ACHN (cell line): ENCODE results near the gene PPM1F.

Source experiments
- DNase-seq: peaks from one replicate; pipeline ENCODE4 v3.0.0-alpha.2; 2015
- in situ Hi-C: cut with HindIII; loops from 2 replicates; pipeline ENCODE4 v1.10.0; 2017; ENCODE audit warnings: low sequenced_read_pairs, low pct_ligation_motif_present, low pct_unique_long_range_greater_than_20kb

The PPM1F gene

DNA sequence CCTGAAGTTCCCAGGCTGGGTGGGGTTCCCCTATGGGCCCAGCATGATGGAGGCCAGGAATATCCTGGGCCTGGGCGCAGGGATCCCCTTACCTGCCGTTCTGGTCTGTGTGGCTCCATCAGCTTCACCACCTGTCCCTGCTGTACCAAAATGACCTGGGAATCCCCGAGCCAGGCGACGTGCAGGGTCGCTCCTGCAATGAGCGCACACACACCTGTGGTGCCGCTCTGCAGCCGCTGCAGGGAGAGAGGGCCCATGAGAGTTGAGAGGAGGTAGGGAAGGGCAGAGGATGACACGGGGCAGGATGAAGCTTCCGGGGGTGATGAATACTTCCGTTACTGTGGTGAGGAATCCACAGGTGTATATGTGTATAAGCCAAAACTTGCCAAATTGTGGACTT is 21.6 kb downstream of the PPM1F start:
- no peak for DNase-seq
- in situ Hi-C loops, result no loop called here

DNA sequence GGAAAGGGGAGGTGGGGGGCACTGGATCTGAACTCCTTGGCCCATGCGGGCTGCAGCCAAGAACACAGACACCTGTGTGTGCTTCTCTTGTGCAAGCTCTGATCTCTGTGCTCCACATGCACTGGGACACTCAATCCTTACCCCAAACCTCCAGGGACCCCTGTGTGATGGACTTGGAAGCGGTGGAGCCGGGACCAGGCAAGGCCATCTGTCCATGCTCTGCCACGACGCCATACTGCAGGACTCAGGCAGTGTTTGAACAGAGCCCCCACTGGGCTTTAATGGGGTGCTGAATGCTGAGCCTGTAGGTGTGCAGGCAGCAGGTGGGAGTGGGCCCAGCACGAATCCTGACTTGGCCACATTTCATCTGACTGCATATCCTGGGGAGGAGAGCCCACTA is 23.4 kb downstream of the PPM1F start:
- no peak for DNase-seq
- in situ Hi-C loops, result no loop called here

DNA sequence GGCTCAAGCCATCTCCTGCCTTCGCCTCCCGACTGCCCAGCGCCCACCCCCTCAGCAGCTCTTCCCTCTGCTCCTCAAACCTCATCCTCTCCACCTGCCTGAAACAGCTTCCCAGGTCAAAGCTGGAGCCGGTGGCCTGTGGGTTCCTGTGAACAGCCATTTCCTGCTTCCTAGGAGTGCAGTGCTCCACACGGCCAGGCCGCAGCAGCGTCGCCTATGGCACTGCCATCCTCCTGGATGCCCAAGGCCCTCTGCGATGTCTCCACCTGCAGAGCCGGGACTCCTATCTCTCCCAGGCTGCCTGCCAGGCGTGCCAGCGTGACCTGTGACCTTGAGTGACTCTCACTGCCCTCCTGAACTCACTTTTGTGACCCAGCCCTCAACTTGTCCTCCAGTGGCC is 24.6 kb downstream of the PPM1F start:
- no peak for DNase-seq
- in situ Hi-C loops, result no loop called here

DNA sequence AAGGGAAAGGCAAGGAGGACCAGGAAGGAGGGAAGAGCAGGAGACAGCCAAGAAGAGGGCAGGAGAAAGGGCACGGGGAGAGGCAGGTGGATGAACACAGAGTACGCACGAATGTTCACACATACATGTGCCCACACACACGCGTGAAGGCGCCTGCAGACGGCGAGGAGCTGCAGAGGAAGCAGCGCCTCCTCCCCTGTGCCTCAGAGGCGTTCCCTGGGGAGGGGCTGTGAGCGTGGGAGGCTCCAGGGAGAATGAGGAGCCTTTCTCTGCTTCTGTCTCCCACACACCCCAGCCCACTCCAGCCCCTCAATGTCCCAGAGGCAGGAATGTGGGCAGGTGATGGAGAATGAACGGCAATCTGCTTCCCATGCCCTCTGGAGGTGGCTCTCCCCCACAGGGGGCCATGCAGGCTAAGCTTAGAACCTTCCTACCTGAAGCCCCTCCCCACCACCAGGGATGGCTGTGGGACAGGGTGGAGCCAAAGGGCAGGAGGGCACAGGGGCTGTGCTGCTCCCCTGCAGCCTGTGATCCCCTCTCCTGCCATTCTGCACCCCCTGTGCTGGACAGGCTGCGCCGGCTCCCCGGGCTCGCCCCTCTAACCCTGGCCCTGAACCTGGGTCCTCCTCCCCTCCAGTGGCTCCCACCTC is 25.3 kb downstream of the PPM1F start:
- DNase-seq, result no peak
- in situ Hi-C loops, result no loop called here

DNA sequence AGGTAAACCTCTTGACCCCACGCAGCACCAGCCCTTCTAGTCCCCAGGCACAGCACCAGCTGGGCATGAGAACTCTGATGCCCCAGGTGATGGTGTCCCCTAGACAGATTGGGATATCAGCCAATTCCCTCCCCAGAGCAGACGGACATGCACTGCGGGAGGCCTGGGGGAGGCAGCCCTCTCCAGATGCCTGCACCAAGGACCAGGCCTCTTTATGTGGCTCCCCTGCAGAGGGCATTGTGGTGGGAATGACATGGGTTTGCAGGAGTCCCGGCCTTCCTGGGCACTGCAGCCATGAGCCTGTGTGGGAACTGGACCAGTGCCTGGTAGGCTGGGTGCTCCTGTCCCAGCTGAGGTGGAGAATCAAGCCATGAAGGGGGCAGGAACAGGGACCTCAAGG is 25.9 kb downstream of the PPM1F start:
- DNase-seq, result no peak
- in situ Hi-C loops, result no loop called here

DNA sequence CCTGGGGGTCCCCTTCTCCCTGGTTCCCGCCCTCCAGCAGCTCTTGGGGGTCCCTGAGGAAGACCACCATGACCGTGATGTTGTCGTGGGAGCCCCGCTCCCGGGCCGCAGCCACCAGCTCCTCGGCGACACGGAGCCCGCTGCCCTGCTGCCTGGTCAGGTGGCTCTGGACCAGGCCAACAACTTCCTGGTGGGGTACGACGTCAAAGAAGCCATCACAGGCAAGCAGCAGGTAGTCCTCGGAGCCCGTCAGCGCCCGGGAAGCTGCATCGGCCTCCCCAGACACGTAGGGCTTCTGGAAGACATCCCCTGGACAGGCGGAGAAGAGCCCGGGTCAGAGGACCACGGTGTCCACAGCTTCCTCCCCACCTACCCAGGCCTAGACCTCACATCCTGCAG is 29.5 kb downstream of the PPM1F start:
- in situ Hi-C loops, result no loop called here
- no peak for DNase-seq

DNA sequence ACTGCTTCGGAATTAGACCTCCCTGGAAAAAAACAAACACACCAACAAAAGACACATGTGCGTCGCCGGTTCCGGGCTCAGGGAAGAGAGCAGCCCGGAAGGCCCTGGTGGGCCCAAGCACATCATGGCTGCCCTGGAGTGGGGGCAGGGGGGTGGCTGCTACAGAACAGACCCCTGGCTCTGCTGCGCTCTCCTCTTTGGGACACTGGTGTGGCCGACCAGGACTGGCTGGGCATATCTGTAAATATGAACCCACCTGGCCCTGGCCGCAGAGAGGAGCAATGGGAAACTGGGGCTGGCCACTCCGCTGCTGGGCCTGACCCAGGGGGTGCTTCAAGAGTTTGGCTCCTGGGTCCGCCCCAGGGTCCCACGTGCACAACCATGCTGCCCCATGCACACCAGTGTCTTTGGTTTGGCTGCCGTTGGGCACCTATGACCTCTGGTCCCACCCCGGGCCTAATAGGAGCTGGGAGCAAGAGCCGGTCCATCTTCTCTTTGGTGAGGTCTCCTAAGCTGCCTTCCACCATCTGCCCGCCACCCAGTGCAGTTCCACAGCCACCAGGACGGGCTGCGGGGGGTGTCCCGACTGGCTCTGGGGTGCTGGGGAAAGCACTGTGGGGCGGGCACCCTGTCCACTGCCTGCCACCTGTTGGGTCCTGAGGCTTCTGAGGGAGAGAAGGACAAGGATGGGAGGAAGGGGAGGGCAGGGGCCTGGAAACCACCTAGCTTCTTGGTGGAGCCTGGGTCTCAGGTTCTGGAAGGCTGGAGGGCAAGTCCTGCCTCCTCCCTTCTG is 30.1 kb downstream of the PPM1F start:
- in situ Hi-C loops, result no loop called here
- no peak for DNase-seq

DNA sequence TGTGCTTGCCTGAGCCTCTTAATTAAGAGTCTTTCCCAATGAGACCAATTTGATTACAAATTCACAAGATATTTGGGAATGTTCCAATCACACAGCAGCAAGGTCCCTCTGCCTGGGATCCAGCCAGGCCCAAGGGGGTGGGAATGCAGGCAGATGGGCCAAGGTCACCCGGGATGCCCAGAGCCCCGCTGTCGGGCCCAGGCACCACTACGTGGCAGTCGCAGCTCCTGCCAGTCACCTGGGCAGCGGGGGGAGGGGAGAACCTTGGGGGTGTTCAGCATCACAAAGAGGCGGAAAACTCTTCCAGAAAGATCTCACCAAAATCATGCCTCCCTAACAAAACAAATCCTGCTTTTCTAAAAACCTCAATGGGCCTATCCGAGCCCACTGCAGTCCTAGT is 30.9 kb downstream of the PPM1F start:
- in situ Hi-C loops, result no loop called here
- DNase-seq, result no peak

DNA sequence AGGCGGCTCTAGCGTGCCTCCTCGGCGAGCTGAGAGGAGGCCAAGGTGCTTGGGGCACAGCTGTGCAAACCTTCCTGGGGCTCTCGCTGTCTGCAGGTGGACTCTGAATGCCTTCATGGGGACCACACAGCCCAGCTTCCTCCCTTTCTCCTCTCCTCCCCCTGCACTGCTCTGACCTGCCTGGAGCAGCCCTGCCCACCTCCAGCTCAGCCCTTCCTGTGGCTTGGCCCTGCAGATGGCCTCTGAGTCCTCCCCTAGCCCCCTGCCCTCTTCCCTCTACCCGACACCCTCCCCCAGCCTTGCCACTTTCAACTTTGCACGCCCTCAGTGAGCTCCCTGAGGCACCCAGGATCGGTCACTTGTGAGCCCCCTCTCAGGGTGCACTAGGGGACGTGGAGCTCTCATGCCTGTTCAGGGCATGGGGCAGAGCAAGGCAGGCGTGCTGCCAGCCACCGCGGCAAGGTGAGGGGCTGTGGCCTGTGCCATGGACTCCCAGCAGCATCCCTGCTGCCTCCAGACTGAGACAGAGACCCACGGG is 31.4 kb downstream of the PPM1F start:
- in situ Hi-C loops, result no loop called here
- no peak for DNase-seq

DNA sequence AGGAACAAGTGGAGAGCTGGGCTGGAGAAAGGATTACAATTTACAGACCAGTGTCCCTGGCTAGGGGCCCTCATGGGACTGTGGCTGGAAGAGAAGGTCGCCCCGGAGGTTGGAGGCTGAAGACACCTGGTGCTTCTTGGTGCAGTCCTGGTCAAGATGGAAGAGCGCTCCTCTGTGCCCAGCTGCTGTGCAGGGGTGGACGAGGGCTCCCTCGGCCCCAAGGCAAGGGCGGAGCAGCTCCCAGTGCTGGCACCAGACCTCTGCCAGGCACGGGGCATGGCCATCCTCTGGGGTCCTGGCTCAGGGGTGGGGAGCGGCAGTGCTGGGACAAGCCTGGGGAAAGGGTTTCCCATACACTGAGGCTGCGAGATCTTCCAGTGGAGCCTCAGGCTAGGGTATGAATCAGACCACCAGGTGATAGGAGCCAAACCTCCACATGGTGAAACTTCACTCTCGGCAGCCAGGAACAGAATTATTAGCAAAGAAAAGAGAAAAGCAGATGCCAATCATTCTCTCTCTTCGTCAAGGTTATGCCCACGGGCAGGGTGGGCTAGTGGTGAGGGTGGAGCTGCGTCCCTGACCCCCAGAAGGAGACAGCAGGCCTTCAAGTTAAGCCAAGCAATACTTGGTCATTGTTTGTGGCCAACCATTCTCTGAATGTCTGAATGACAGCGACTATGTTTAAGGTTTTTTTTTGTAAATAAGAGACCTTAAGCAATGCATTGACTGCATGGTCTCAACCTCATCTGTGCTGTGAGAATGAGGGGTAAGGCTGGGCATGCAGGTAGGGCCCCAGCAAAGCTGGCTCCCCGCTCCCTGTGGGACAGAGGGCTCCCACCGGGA is 32.1 kb downstream of the PPM1F start:
- no peak for DNase-seq
- in situ Hi-C loops, result no loop called here

DNA sequence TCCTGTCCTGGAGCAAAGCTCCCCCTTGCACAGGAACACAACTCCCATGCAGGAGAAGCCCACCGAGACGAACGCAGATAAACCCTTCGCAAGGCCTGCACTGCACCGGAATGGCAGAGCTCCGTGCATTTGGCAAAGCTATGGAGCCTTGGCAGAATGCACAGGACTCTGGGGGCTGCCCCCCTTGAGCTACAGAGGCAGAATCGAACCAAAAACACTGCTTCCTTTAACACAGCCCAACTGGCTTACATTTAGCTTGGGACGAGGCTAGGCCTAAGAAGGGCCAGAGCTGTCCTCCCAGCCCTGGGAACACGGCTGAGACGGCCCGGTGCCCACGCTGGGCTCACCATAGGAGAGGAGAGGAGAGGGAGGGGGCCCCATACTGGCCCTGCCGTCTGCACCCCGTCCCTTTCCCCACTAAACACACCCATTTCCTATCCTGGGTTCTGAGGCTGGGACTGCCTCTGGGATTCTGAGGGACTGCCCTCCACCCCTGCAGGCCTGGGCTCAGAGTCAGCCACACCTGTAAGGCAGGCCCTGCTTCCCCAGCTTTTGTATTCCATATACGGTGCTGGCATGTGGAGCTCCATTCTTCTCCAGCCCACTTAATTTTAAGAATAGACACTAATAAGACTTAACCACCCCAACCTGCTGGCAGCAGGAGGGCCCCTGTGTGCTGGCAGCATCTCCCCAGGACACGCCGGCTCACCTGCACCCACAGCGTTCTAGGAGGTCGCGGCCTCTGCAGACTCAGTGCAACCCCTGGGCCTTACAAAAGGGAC is 32.9 kb downstream of the PPM1F start:
- in situ Hi-C loops, result no loop called here
- no peak for DNase-seq

DNA sequence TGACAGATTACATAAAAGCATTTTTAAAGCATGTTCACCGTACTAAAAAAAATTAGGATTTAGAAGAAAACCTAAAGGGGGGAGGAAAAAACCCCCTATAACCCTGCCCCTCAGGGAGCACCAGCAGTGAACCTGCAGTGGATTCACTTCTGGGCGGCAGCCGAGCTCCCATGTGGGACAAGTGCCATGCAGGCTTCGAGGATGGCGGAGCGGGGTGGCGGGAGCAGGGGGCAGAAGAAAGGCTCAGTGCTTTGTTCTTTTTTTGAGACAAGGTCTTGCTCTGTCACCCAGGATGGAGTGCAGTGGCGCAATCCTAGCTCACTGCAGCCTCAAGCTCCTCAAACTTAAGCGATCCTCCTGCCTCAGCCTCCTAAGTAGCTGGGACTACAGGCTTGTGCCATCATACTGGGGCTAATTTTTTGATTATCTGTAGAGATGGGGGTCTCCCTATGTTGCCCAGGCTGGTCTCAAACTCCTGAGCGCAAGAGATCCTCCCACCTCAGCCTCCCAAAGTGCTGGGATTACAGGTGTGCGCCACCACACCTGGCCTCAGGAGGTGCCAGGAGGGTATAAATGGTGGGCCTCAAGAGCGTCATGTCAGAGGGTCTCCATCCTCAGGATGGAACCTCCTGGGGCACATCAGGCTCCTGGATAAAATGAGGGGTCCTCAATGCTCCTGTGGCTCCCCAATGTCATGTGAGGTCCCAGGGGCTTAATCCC is 34.0 kb downstream of the PPM1F start:
- DNase-seq, result no peak
- in situ Hi-C loops, result no loop called here

DNA sequence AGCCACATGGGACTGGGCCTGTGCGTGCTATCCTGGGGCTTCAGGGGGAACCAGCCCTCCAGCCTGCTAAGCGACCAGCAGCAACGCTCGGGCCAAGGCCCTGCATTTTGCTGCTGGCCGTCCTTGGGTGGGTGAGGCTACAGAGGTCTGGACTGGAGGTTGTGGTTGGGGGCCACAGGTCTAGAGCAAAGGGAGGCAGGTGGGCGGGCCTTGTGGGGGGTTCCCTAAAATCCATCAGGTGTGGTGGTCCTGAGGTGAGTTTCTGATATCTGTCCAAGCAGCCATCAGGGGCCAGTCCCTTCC is 34.7 kb downstream of the PPM1F start:
- in situ Hi-C loops, result no loop called here
- DNase-seq, result no peak

DNA sequence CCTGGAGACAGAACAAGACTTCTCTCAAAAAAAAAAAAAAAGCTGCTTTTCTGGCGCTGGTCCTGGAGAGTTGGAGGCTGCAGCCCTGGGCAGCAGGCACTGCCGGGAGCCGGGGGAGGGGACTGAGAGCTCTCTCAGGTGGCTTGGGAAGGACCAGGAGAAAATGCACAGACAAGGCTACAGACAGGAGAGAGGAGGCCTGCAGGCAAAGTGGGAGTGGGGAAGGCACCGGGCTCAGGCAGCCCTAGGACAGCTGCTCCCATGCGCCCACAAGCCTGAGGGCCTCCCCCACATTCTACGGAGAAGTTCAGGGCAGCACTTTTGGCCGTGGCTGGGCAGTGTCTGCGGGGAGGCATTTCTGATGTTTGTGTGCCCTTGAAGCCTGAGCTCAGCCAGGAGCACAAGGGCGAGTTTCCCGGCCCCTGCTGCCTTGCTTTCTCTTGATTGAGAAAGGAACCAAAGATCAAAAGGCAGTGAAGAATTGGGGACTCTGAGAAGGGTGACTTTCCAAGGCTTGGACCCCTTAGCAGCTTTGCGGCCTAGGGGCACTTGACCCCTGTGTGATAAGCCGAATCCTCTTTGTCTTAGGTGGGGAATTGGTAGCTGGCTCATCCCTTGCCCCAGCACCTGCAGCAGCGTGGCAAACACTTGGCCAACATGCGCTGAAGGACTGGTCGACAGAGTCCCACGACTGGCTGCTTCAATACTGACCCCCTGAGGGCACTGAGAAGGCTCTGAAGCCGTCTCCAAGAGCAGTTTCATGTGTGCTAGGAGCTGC is 35.3 kb downstream of the PPM1F start:
- in situ Hi-C loops, result no loop called here
- no peak for DNase-seq

DNA sequence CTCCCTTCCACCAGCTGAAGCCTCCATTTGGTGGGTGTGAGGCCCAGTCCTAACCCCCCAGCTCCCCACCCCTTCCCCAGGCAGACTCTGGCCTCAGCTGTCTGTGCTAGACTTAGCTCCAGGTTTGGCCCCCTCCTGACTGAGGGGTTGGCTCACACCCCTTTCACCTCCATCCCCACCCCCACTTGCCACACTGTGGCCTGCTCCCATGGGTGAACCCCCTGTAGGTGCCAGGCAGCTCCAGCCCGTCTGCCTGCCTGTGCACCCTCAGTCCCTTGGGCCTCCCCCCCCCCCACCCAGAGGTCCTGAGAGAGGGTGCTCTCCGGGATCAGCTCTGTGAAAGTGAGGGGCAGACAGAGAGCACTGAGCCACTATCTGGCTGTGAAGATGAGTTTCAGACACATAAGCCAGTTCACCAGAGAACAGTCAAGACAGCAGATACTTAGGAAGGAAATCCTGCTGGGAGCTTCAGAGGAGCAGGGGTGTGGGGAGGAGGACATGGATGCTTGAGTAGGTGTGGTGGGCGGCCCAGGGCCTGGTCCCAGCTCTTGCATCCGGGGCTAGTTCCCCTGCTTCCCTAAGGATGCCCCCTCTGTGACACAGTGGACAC is 36.2 kb downstream of the PPM1F start:
- DNase-seq, result no peak
- in situ Hi-C loops, result no loop called here

DNA sequence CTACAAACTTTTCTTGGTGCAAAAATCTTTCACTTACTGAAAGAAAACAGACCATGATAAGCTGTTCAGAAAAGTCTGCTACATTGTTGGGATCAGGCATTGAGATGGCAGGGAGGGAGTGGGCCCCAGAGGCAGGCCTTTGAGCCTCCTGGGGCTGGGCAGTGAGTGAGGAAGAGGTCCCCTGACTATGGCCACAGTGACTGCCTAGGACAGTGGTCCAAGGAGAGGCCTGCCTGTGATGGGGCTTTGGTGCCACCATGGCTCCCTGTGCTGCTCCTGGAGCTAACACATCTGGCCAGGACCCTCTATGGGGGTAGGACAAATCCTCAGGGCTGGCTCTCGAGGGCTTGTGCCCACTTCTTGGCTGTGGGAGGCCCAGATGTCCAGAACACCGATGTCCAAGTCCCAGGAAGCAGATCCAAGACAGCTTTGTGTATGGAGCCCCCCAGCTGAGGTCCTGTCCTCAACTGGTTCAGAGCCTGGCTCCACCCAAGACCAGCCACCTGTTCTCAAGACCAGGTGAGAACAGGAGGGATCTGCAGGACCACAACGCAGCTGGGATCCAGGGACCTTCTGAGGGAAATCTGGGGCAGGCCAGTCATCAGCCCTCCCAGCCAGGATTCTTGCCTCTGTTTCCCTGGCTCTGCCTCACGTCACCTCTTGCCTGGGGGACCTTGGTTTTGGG is 36.9 kb downstream of the PPM1F start:
- in situ Hi-C loops, result no loop called here
- no peak for DNase-seq
